HG02884 (cell line): ENCODE data around the gene TARDBP.
"Not testable (repeated sequence)": the region's sequence is repeated elsewhere in the genome, so short reads cannot be mapped to it uniquely, and the experiment has no call there.

Experiments
- ATAC-seq: cut with Tn5 transposase; IDR thresholded peaks from one replicate; pipeline ENCODE4 v1.9.1; 2021; ENCODE audit warnings: mild to moderate bottlenecking, moderate library complexity; ENCODE audit not compliant: unreplicated experiment

The TARDBP gene

DNA sequence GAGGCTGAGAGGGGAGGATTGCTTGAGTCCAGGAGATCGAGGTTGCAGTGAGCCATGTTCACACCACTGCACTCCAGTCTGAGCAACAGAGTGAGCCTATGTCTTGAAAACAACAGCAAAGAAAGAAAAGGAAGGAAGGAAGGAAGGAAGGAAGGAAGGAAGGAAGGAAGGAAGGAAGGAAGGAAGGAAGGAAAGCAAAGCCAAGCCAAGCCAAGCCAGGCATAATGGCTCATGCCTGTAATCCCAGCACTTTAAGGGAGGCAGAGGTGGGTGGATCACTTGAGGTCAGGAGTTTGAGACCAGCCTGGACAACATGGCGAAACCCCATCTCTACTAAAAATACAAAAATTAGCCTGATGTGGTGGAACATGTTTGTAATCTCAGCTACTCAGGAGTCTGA, 20.4 kb upstream of the TARDBP start:
- ATAC-seq: not testable (repeated sequence)

DNA sequence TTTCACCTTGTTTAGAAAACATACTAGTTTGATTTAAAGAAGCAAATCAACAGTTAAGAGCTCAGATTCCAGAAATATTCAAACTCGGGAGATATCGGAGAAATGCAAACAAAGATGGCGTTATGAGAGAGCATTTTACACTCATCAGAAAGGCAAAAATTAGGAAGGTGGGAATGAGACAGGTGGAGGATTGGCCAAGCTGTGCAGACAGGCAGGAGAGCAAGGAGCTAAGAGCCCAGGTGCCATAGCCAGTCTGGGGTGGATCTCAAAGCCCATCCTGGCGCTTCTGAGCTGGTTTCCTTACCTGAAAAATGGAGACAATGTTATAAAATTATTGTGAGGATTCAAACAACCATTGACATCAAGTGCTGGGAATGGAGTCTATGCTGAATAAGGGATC, 19.6 kb upstream of the TARDBP start:
- ATAC-seq: no peak

DNA sequence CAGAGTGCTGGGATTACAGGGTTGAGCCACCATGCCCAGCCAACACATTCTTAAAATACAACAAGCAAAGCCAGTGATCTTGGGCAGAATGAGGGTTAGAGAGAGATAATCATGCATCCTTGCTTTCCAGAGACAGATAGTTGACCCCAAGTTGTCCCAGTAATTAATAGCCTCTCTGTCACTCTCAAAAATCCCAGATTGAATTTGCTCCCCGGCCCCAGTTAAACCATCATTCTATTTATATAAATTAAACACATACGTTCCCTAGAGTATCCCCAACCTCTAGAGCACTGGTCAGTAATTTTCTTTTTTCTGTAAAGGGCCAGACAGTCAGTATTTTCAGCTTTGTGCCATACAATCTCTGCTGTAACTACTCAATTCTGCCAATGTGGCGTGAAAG, 16.4 kb upstream of the TARDBP start:
- ATAC-seq: no peak

DNA sequence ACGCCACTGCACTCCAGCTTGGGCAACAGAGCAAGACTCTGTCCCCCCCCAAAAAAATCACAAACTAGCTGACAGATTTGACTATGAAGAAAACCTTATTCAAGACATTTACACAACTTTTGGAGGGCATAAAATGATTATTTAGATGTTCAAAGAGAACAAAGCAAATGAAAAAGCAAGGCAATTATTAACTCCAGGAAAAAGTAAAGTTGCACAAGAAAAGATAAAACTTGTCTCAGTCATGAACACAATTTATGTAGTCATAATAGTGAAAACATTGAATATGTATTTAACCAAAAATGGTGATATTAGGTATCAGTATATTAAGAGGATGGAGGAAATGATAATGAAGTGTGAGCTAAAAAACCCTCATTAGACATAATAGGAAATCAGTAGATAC, 11.9 kb upstream of the TARDBP start:
- ATAC-seq: no peak

DNA sequence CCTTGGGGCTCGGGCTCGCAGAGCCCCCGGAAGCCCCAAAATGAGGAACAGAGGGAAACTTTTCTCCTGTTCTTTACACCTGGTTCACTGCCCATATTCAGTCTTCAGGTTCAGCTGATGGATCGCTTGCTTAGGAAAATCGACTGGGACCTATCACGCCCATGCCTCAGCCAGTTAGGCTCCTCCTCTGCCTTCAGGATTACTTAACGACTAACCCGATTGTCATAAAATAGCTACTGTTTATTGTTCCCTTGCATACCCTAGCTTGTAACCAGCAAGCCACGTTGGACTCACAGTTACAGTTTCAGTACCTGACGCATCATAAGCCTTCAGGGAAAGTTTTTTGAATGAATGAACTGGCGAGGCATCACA, 692 bp downstream of the TARDBP start:
- no peak for ATAC-seq

DNA sequence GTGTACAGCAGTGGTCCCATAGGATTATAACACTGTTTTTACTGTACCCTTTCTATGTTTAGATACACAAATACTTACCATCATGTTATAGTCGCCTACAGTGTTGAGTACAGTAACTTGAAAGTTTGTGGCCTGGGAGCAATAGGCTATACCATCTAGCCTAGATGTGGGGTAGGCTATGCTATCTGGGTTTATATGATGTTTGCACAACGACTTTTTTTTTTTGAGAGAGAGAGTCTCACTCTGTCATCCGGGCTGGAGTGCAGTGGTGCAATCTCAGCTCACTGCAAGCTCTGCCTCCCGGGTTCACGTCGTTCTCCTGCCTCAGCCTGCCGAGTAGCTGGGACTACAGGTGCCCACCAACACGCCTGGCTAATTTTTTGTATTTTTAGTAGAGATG, 6.9 kb downstream of the TARDBP start:
- not testable (repeated sequence) for ATAC-seq

DNA sequence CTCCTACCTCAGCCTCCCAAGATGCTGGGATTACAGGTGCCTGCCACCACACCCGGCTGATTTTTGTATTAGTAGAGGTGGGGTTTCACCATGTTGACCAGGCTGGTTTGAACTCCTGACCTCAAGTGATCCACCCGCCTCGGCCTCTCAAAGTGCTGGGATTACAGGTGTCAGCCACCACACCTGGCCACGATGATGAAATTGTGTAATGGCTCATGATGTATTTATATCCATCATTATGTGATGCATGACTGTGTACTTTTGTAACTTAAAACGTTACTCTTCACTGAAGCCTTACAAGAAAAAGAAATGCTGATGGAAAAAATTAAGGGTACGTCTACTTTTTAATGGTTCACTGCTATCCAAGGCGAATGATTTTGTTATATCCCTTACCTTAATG, 7.5 kb downstream of the TARDBP start:
- ATAC-seq: no peak

DNA sequence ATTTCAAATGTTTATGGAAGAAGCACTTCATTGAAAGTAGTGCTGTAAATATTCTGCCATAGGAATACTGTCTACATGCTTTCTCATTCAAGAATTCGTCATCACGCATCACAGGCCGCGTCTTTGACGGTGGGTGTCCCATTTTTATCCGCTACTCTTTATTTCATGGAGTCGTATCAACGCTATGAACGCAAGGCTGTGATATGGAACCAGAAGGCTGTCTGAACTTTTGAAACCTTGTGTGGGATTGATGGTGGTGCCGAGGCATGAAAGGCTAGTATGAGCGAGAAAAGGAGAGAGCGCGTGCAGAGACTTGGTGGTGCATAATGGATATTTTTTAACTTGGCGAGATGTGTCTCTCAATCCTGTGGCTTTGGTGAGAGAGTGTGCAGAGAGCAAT, 10.7 kb downstream of the TARDBP start:
- no peak for ATAC-seq

DNA sequence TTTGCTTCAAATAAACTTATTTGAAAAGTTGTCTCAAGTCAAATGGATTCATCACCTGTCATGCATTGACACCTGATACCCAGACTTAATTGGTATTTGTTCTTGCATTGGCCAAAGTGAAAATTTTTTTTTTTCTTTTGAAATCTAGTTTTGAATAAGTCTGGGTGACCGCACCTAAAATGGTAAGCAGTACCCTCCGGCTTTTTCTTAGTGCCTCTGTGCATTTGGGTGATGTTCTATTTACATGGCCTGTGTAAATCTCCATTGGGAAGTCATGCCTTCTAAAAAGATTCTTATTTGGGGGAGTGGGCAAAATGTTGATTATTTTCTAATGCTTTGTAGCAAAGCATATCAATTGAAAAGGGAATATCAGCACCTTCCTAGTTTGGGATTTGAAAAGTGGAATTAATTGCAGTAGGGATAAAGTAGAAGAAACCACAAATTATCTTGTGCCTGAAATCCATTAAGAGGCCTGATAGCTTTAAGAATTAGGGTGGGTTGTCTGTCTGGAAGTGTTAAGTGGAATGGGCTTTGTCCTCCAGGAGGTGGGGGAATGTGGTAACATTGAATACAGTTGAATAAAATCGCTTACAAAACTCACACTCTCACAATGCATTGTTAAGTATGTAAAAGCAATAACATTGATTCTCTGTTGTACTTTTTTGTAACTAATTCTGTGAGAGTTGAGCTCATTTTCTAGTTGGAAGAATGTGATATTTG, 11.9 kb downstream of the TARDBP start:
- no peak for ATAC-seq

DNA sequence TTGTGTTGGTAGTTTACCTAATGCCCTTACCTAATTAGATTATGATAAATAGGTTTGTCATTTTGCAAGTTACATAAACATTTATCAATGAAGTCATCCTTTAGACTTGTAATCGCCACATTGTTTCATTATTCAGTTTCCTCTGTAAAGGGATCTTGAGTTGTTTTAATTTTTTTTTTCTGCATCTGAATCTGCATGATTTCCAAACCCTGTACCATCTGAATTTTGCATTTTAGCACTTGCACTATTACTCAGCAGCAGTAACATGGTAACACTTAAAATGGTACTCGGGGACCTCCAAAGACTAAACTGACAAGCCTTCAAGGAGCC, 12.4 kb downstream of the TARDBP start:
- no peak for ATAC-seq

DNA sequence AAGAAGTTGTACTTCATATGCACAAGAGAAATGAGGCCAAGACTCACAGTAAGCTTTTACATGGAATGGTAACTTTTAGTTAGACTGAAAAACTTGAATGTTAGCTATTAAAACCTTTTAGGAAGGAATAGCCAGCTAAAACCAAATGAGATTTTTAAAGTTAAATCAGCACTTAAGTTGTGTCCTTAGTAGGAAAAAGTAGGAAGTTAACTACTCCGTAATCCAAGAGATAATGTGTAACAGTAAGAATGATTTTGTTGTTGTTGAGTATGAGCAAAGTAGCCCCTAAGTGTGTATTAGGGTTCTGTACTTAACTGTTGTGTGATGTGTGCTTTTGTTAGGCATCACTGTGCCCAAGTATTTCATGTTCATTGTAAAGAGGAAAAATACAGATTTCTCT, 13.2 kb downstream of the TARDBP start:
- no peak for ATAC-seq

DNA sequence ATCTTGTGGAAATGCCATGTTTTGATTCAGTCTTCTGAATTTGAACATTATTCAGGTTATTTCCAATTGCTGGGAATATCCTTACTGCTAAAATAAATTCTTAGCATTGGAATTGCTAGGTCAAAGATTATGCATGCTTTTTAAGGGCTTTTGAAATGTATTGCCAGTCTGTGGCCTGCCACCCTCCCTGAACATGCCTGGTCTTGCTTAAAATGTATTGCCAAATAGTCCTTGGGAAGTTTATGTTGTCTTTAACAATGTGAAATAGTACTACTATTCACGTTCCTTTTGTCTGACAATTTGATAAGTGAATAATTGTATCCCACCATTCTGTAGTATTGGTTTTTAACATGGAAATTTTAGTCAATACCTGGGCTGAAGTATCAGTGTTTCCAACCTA, 13.6 kb downstream of the TARDBP start:
- ATAC-seq: no peak

DNA sequence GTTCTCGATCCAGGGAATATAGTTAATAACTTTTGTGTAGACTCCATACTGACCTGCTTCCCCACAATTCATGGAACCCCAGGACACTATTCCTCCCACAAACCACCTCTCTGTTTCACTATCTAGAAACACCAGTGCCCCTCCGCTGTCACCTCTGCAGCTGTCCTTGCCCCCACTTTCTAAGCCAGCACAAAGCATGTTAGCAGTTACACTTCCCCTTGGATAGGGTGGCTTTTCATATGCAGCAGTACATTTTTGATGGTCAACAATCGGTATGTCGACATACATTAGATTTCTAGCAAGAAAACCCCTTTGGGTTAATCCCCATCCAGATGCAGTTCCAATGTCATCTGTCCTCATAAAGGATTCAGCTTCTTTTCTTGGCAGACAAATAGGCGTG, 14.4 kb downstream of the TARDBP start:
- ATAC-seq: no peak

DNA sequence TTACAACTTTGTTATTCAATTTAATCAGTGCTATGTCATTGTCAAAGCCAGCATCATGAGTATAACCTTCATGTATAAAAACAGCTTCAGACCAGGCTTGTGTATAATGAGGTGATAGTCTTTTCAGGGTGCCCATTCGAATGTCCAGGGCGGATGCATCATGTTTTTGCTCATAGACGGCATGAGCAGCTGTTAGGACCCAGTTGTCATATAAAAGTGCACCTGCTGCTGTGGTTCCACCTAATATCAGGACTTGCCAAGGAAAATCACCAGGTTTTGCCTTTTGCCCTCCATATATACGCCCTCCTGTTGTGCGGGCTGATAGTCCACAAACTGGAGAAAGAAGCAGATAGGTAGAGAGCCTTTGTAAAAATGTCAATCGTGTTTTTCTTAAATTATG, 14.9 kb downstream of the TARDBP start:
- no peak for ATAC-seq

DNA sequence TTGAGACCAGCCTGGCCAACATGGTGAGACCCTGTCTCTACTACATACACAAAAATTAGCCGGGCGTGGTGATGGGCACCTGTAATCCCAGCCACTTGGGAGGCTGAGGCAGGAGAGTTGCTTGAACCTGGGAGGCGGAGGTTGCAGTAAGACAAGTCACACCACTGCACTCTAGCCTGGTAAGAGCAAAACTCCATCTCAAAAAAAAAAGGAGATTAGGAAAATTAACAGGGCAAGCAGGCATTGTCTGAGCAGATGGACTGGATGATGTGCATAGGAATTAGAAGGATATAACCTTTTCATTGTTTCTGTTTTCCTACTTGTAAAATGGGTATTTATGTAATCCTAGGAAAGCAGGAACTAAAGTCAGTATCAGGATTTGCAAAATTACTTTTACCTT, 15.6 kb downstream of the TARDBP start:
- ATAC-seq: no peak

DNA sequence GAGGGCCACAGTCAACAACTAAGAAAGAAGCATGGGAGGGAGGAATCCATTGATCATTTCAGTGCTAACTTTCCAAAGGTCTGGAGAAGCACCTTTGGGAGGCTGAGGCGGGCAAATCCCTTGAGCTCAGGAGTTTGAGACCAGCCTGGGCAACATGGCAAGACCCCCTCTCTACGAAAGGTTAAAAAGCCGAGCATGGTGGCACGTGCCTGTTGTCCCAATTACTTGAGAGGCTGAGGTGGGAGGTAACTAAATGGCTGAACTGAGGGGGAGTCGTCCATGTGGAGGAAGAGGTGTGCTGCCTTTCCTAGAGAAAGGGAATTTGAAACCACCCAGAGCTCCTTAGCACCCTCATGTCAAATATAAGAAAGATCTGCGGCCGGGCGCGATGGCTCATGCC, 18.4 kb downstream of the TARDBP start:
- ATAC-seq: no peak

DNA sequence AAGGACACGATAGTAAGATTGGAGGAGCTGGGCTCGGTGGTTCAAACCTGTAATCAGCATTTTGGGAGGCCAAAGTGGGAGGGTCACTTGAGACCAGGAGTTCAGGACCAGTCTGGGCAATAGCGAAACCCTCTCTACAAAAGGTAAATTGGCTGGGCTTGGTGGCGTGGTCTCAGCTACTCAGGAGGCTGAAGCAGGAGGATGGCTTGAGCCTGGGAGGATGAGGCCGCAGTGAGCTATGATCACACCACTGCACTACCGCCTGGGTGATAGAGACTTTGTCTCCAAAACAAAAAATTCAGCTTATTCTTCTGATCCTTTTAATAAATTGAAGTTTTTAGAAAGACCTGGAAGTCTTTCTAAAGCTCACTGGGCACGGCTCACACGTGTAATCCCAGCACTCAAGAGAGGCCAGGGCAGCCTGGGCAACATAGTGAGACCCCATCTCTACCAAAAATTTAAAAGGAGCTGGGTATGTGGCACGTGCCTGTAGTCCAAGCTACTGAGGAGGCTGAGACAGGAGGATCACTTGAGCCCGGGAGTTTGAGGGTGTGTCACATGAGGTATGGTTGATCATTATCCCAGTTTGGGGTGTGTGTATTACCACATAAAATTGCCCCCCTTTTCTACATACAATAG, 19.3 kb downstream of the TARDBP start:
- no peak for ATAC-seq

DNA sequence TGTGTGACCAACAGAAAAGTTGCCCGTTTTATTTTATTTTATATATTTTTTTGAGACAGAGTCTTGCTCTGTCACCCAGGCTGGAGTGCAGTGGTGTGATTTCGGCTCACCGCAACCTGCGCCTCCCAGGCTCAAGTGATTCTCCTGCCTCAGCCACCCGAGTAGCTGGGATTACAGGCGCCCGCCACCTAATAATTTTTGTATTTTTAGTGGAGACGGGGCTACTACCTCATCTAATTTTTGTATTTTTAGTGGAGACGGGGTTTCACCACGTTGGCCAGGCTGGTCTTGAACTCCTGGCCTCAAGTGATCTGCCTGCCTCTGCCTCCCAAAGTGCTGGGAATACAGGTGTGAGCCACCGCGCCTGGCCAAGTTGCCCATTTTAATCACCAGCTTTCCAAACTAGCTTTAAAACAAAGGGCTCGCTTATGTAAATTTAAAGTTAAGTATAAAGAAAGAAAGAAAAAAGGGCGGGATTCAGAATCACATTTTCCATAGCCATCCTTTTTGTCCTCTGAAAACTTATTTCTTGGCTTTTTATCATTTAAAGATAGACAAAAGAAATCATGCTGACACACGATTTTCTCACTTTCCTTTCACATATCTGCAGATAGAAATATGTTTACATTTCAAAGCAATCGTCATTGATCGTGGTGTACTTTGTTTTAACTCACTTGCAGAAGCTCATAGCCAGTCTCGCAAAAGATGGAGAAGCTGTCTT, 24.7 kb downstream of the TARDBP start:
- ATAC-seq: not testable (repeated sequence)

DNA sequence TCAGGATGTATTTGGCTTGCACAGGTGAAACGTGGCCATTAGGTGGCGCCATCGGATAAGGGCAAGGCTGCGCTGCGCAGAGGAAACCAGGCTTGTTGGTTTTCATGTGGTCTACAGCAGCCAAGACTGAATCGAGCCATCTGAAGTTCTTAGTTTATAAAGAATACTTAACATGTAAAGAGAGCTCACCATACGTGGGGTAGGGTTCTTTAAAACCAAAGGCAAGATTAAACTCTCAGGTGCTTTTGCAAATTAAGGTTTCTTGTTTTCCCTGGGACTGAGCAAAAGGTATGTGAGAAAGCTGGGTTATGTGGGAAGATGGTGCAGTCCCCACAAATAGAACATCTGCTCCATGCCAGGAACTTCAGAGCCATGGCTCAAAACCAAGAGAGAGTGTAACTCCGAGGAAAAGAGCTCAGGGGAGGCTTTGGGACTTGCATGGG, 25.3 kb downstream of the TARDBP start:
- no peak for ATAC-seq

DNA sequence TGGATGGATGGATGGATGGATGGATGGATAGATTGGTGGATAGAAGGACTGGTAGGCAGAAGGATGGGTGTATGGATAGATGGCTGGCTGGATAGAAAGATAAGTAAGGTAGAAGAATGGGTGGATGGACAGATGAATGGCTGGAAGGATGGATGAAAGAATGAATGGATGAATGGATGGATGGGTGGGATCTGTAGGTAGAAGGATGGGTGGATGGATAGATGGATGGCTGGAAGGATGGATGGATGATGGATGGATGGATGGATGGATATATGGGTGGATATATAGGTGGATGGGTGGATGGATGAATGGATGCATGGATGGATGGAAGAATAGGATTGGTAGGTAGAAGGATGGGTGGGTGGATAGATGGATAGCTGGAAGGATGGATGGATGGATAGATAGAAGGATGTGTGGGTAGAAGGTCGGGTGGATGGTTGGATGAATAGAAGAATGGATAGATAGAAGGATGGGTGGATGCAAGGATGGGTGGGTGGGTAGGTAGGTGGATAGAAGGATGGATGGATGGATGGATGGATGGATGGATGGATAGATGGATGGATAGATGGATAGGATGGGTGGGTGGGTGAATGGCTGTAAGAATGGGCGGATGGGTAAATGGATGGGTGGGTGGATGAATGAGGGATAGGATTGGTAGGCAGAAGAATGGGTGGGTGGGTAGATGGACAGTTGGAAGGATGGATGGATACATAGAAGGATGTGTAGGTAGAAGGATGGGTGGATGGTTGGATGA, 27.1 kb downstream of the TARDBP start:
- no peak for ATAC-seq

DNA sequence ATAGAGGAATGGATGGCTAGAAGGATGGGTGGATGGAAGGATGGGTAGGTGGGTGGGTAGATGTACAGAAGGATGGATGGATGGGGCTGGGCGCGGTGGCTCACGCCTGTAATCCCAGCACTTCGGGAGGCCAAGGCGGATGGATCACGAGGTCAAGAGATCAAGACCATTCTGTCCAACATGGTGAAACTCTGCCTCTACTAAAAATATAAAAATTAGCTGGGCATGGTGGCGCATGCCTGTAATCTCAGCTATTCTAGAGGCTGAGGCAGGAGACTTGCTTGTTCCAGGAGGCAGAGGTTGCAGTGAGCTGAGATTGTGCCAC, 27.6 kb downstream of the TARDBP start:
- not testable (repeated sequence) for ATAC-seq

DNA sequence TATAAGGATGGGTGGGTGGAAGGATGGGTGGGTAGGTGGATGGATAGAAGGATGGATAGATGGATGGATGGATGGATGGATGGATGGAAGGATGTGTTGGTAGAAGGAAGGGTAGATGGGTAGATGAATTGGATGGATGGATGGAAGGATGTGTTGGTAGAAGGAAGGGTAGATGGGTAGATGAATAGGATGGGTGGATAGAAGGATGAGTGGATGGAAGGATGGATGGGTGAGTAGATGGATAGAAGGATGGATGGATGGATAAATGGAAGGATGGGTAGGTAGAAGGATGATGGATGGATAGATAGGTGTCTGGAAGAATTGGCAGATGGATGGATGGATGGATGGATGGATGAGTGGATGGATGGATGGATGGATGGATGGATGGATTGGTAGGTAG, 28.6 kb downstream of the TARDBP start:
- no peak for ATAC-seq
